HUES6 (cell line): ENCODE data around the gene TCF21.

Experiments used
- H3K27ac ChIP-seq: 2 replicates; pipeline ENCODE4 v1.7.0; 2013; ENCODE audit warnings: low read depth, mild to moderate bottlenecking, low read length, inconsistent platforms
- H3K27me3 ChIP-seq: 2 replicates; pipeline ENCODE4 v1.6.1; 2013; ENCODE audit warnings: low read length; ENCODE audit not compliant: control insufficient read depth, insufficient read depth
- H3K36me3 ChIP-seq: 2 replicates; pipeline ENCODE4 v1.6.1; 2013; ENCODE audit warnings: low read length; ENCODE audit not compliant: control insufficient read depth, insufficient read depth
- H3K4me1 ChIP-seq: 2 replicates; pipeline ENCODE4 v1.6.1; 2013; ENCODE audit warnings: low read length; ENCODE audit not compliant: control insufficient read depth, insufficient read depth
- H3K4me3 ChIP-seq: 2 replicates; pipeline ENCODE4 v1.5.1; 2013; ENCODE audit warnings: low read depth, low read length
- H3K9ac ChIP-seq: one replicate; pipeline ENCODE4 v1.6.1; 2013; ENCODE audit warnings: mild to moderate bottlenecking, low read length
- H3K9me3 ChIP-seq: 2 replicates; pipeline ENCODE4 v1.6.1; 2013; ENCODE audit warnings: low read depth, low read length; ENCODE audit not compliant: control insufficient read depth, insufficient read depth

The TCF21 gene

GRCh38 chr6:133937909-133938308 lies 49.0 kb downstream of the TCF21 start:
- no peaks in the 10 kb centered on the region for H3K36me3 ChIP-seq
- H3K27ac ChIP-seq, result no peak overlapping the region
- no peaks in the 10 kb centered on the region for H3K4me1 ChIP-seq
- no peak overlapping the region for H3K4me3 ChIP-seq
- no peaks in the 10 kb centered on the region for H3K9me3 ChIP-seq
- no peak overlapping the region for H3K9ac ChIP-seq
- no peaks in the 10 kb centered on the region for H3K27me3 ChIP-seq

DNA sequence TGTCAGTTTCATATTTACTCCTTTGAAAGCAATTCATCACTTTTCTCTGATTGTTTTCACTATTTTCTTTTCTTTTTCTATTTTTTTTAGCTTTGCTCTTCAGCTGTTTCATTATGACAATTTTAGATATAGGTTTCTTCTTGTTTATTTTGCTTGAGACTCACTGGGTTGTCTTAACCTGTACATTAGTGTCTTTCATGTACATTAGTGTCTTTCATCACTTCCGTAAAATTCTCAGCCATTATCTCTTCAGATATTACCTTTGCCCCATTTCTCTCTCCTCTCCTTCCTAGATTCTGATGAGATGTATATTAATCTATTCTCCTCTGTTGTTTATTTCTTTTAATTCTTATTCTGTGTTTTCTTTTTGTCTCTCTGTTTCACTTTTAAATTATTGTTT lies 49.6 kb downstream of the TCF21 start:
- Histone ChIP-seq H3K4me1 (no peaks in the 10 kb centered on the region), H3K36me3 (no peaks in the 10 kb centered on the region), H3K9ac (no peak overlapping the region), H3K27me3 (no peaks in the 10 kb centered on the region), H3K27ac (no peak overlapping the region), H3K4me3 (no peak overlapping the region), H3K9me3 (no peaks in the 10 kb centered on the region)

DNA sequence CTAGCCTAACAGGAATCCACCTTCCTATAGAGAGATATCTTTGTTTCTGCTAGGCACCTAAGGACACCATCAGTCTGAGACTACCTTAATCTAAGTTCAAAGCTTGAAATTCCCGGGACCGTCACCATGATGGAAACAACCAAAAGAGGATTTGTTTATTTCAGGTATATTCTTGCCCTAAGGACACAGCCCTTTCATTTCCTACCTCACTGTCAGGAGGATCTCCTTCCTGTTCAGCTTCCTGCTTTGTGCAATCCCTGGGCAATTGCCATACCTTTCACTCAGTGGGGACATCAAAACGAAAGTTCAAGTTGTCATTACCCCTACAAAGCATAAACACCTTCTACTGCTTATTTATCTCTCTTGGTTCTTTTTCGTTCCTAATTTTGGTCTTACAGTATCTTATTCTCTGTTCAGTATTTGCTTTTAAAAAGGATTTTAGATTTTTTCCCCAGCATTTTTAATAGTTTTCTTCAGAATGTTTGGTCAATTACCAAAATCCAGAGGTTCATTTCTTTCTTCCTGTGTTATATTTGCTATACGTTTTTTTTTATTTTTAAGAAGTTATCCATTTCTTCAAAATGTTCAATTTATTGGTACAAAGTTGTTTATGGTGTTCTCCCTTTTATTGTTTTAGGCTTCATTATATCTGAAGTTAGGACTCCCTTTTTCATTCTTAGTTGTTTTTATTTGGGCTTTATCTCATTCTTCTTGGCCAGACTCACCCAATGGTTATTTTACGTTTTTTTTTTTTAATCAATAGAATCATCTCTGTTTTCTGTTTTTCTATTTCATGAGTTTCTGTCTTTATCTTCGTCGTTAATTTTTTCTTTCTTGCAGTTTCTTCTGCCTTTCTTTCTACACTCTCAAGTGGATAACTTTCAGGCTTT lies 51.1 kb downstream of the TCF21 start:
- Histone ChIP-seq H3K27me3 (no peaks in the 10 kb centered on the region), H3K27ac (no peak overlapping the region)

More for the DNA sequence above, 51.1 kb downstream of the TCF21 start:
- no peak overlapping the region for H3K4me3 ChIP-seq
- no peak overlapping the region for H3K9ac ChIP-seq
- no peaks in the 10 kb centered on the region for H3K36me3 ChIP-seq
- no peaks in the 10 kb centered on the region for H3K9me3 ChIP-seq
- H3K4me1 ChIP-seq, result no peaks in the 10 kb centered on the region
